GM10266 (cell line): ENCODE measurements around the gene BMPR1B.

Experiments used
- DNase-seq: peaks from one replicate; pipeline ENCODE4 v3.0.0; 2012; ENCODE audit errors: extremely low spot score
- CTCF ChIP-seq: IDR thresholded peaks from 2 replicates; pipeline ENCODE4 v1.5.1; 2012; ENCODE audit warnings: mild to moderate bottlenecking, low read depth; ENCODE audit not compliant: control insufficient read depth, insufficient read depth; ENCODE audit errors: missing control alignments

BMPR1B gene

GRCh38 chr4:95102162-95102790 is 344.5 kb downstream of the BMPR1B start:
- DNase-seq = no peak
- TF ChIP-seq CTCF = no peak

GRCh38 chr4:95105112-95105511 is 347.4 kb downstream of the BMPR1B start:
- TF ChIP-seq CTCF = no peak

GRCh38 chr4:95105983-95106382 is 348.2 kb downstream of the BMPR1B start:
- no peak for DNase-seq
- TF ChIP-seq CTCF = no peak

More at GRCh38 chr4:95105112-95105511, 347.4 kb downstream of the BMPR1B start:
- DNase-seq = no peak

GRCh38 chr4:95106408-95106928 is 348.7 kb downstream of the BMPR1B start:
- no peak for DNase-seq
- no peak for TF ChIP-seq CTCF

GRCh38 chr4:95107004-95107403 is 349.2 kb downstream of the BMPR1B start:
- DNase-seq = no peak
- TF ChIP-seq CTCF = no peak

- TF ChIP-seq CTCF = no peak
Observed at GRCh38 chr4:95107635-95108034, 349.9 kb downstream of the BMPR1B start.

GRCh38 chr4:95108883-95109421 is 351.2 kb downstream of the BMPR1B start:
- TF ChIP-seq CTCF = no peak
- DNase-seq = no peak

More at GRCh38 chr4:95107635-95108034, 349.9 kb downstream of the BMPR1B start:
- DNase-seq = no peak
